Mesenteric fat pad (tissue), 1 donor: ENCODE results near the gene OAS1. TPM values are rescaled to one million over a fixed set of nuclear protein-coding genes. Genes with fewer than 3 reads are reported as not detected.

Experiments
- DNase-seq: peaks from one replicate; pipeline ENCODE4 v3.0.0-alpha.2; 2020; ENCODE audit warnings: low spot score
- total RNA-seq: library from RNA; stranded (reverse); fragmentation: NEBNext Ultra II Directional; extraction: Animal tissue kit (Norgen Biotek cat#: 25700); gene quantifications from one replicate; pipeline ENCODE4 v1.2.1, GENCODE V29; 2021
- donor health status: DM: yes; HTN: yes; CAD: no.

OAS1 gene
- total RNA-seq, 1 donor from 2014 or later = 53.4 TPM

- peak; percentile 43 for DNase-seq
These were observed 57.4 kb downstream of the OAS1 start for GRCh38 chr12:112964067-112964670.

- peak; percentile 73 for DNase-seq
These were observed 58.2 kb downstream of the OAS1 start for GRCh38 chr12:112964915-112965314.

- peak; percentile 71 for DNase-seq
These were observed 58.9 kb downstream of the OAS1 start for GRCh38 chr12:112965643-112966042.

GRCh38 chr12:112967306-112967705, 60.5 kb downstream of the OAS1 start:
- peak; percentile 77 for DNase-seq

GRCh38 chr12:112967858-112968257, 61.1 kb downstream of the OAS1 start:
- DNase-seq = peak; percentile 73

Other genes starting within 250 kb of the OAS1 start
- gene RPH3A, start 115.2 kb upstream of the OAS1 start, total RNA-seq = 0.45 TPM
- 34.7 TPM for gene OAS3, start 31.5 kb downstream of the OAS1 start, total RNA-seq
- 36.6 TPM for gene OAS2, start 71.6 kb downstream of the OAS1 start, total RNA-seq
- 69.9 TPM for gene DTX1, start 149.8 kb downstream of the OAS1 start, total RNA-seq
- gene RASAL1, start 228.8 kb downstream of the OAS1 start, total RNA-seq = not detected
- not detected for gene CFAP73, start 242.8 kb downstream of the OAS1 start, total RNA-seq